Stimulated activated naive B cell treated with anti-CD40 and anti-IgM and Interleukin-4, amounts not matched to agents 10 μg/mL and 1 μg/mL and 100 μg/mL, for 72 hours (primary cell): ENCODE results near the gene OAF.
A peak's percentile ranks its signal among the peaks of the same experiment; 100 is the strongest.

Source experiments
- ATAC-seq, 2 donors: fragments of 150-1000 bp; cut with Tn5 transposase; replicated peaks; 2 replicates each; pipeline ENCODE4 v1.10.0; 2021; ENCODE audit warnings: moderate library complexity in 1 of 2
- DNase-seq: peaks from one replicate; pipeline ENCODE4 v3.0.0; 2021
- H3K27ac Mint-ChIP-seq: one replicate; pipeline ENCODE4 v1.8.0; 2022; ENCODE audit warnings: mild to moderate bottlenecking, mixed read lengths
- H3K27me3 Mint-ChIP-seq, 2 donors: one replicate each; pipeline ENCODE4 v1.8.0; 2022; ENCODE audit warnings: mixed read lengths in 2 of 2
- H3K36me3 Mint-ChIP-seq, 2 donors: one replicate each; pipeline ENCODE4 v1.8.0; 2022; ENCODE audit warnings: mixed read lengths in 2 of 2, mild to moderate bottlenecking in 1 of 2
- H3K4me1 Mint-ChIP-seq, 2 donors: one replicate each; pipeline ENCODE4 v1.8.0; 2022; ENCODE audit warnings: mixed read lengths in 2 of 2, mild to moderate bottlenecking in 1 of 2
- H3K4me3 Mint-ChIP-seq, 2 donors: one replicate each; pipeline ENCODE4 v1.8.0; 2022; ENCODE audit warnings: mild to moderate bottlenecking in 2 of 2, mixed read lengths in 2 of 2, moderate library complexity in 1 of 2
- H3K9me3 Mint-ChIP-seq, 2 donors: one replicate each; pipeline ENCODE4 v1.8.0; 2022; ENCODE audit warnings: mixed read lengths in 2 of 2, mild to moderate bottlenecking in 1 of 2

The OAF gene

GRCh38 chr11:120203626-120204025 lies 7.2 kb upstream of the OAF start:
- no peak overlapping the region for H3K27ac Mint-ChIP-seq
- H3K4me3 Mint-ChIP-seq: no peak overlapping the region
- H3K4me1 Mint-ChIP-seq: no peaks in the 10 kb centered on the region
- no peak for ATAC-seq
- DNase-seq: no peak
- no peaks in the 10 kb centered on the region for H3K9me3 Mint-ChIP-seq
- no peaks in the 10 kb centered on the region for H3K36me3 Mint-ChIP-seq
- H3K27me3 Mint-ChIP-seq: peaks cover 34 to 41% of the 10 kb centered on the region in 2 donors

GRCh38 chr11:120205596-120206161 lies 5.2 kb upstream of the OAF start:
- H3K27ac Mint-ChIP-seq: no peak overlapping the region
- H3K4me3 Mint-ChIP-seq: no peak overlapping the region
- H3K36me3 Mint-ChIP-seq: no peaks in the 10 kb centered on the region
- no peaks in the 10 kb centered on the region for H3K9me3 Mint-ChIP-seq
- peaks cover 31 to 37% of the 10 kb centered on the region in 2 donors for H3K27me3 Mint-ChIP-seq
- peaks cover 6 to 7% of the 10 kb centered on the region in 2 donors for H3K4me1 Mint-ChIP-seq
- ATAC-seq: no peak
- DNase-seq: no peak

- no peak for ATAC-seq
- H3K4me3 Mint-ChIP-seq: no peak overlapping the region
- H3K27ac Mint-ChIP-seq: no peak overlapping the region
- peaks cover 12 to 19% of the 10 kb centered on the region in 2 donors for H3K4me1 Mint-ChIP-seq
- no peaks in the 10 kb centered on the region for H3K36me3 Mint-ChIP-seq
- no peak for DNase-seq
- H3K27me3 Mint-ChIP-seq: peaks cover 35 to 39% of the 10 kb centered on the region in 2 donors
- no peaks in the 10 kb centered on the region for H3K9me3 Mint-ChIP-seq
These were observed 3.3 kb upstream of the OAF start for GRCh38 chr11:120207512-120207911.

- no peaks in the 10 kb centered on the region for H3K9me3 Mint-ChIP-seq
- peaks cover 35 to 39% of the 10 kb centered on the region in 2 donors for H3K27me3 Mint-ChIP-seq
- H3K27ac Mint-ChIP-seq: no peak overlapping the region
- no peak overlapping the region for H3K4me3 Mint-ChIP-seq
- no peak for DNase-seq
- H3K36me3 Mint-ChIP-seq: no peaks in the 10 kb centered on the region
- no peak for ATAC-seq
- peaks cover 12 to 19% of the 10 kb centered on the region in 2 donors for H3K4me1 Mint-ChIP-seq
These were observed 2.8 kb upstream of the OAF start for GRCh38 chr11:120208001-120208441.

GRCh38 chr11:120208777-120209176 lies 2.1 kb upstream of the OAF start:
- no peak overlapping the region for H3K4me3 Mint-ChIP-seq
- H3K9me3 Mint-ChIP-seq: no peaks in the 10 kb centered on the region
- H3K4me1 Mint-ChIP-seq: peaks cover 12 to 19% of the 10 kb centered on the region in 2 donors
- no peak for DNase-seq
- H3K27ac Mint-ChIP-seq: no peak overlapping the region
- H3K27me3 Mint-ChIP-seq: peaks cover 35 to 39% of the 10 kb centered on the region in 2 donors
- no peak for ATAC-seq
- no peaks in the 10 kb centered on the region for H3K36me3 Mint-ChIP-seq

- Mint-ChIP-seq H3K27me3 (peaks cover 35 to 37% of the 10 kb centered on the region in 2 donors), H3K36me3 (no peaks in the 10 kb centered on the region), H3K9me3 (no peaks in the 10 kb centered on the region), H3K27ac (peak overlapping the region; percentile 82), H3K4me1 (peaks cover 12 to 19% of the 10 kb centered on the region in 2 donors), H3K4me3 (peak overlapping the region; percentile 88 to 90)
- DNase-seq: no peak
- ATAC-seq: peak; percentile 2 to 11
These were observed 846 bp upstream of the OAF start for GRCh38 chr11:120209746-120210625.

- DNase-seq (no peak), ATAC-seq (no peak)
- H3K27me3 Mint-ChIP-seq: peaks cover 30 to 31% of the 10 kb centered on the region in 2 donors
- peak overlapping the region; percentile 88 for H3K27ac Mint-ChIP-seq
- H3K4me1 Mint-ChIP-seq: peaks cover 14 to 19% of the 10 kb centered on the region in 2 donors
- H3K9me3 Mint-ChIP-seq: no peaks in the 10 kb centered on the region
- no peaks in the 10 kb centered on the region for H3K36me3 Mint-ChIP-seq
- peak overlapping the region; percentile 88 to 90 for H3K4me3 Mint-ChIP-seq
These were observed 858 bp downstream of the OAF start for GRCh38 chr11:120211522-120212258.

- no peak overlapping the region for H3K27ac Mint-ChIP-seq
- ATAC-seq (no peak), DNase-seq (no peak)
- no peaks in the 10 kb centered on the region for H3K9me3 Mint-ChIP-seq
- peaks cover 24 to 26% of the 10 kb centered on the region in 2 donors for H3K27me3 Mint-ChIP-seq
- H3K4me1 Mint-ChIP-seq: peaks cover 14 to 19% of the 10 kb centered on the region in 2 donors
- no peak overlapping the region for H3K4me3 Mint-ChIP-seq
- no peaks in the 10 kb centered on the region for H3K36me3 Mint-ChIP-seq
These were observed 1.5 kb downstream of the OAF start for GRCh38 chr11:120212259-120212878.

- no peaks in the 10 kb centered on the region for H3K36me3 Mint-ChIP-seq
- H3K27me3 Mint-ChIP-seq: peaks cover 18 to 20% of the 10 kb centered on the region in 2 donors
- H3K4me3 Mint-ChIP-seq: no peak overlapping the region
- DNase-seq (no peak), ATAC-seq (no peak)
- no peaks in the 10 kb centered on the region for H3K9me3 Mint-ChIP-seq
- H3K27ac Mint-ChIP-seq: no peak overlapping the region
- peaks cover 14 to 19% of the 10 kb centered on the region in 2 donors for H3K4me1 Mint-ChIP-seq
These were observed 2.1 kb downstream of the OAF start for GRCh38 chr11:120212926-120213325.

- peak overlapping the region; percentile 1 for H3K27ac Mint-ChIP-seq
- peaks cover 5 to 9% of the 10 kb centered on the region in 2 donors for H3K27me3 Mint-ChIP-seq
- no peaks in the 10 kb centered on the region for H3K36me3 Mint-ChIP-seq
- DNase-seq (no peak), ATAC-seq (no peak)
- peaks cover 14 to 19% of the 10 kb centered on the region in 2 donors for H3K4me1 Mint-ChIP-seq
- no peak overlapping the region for H3K4me3 Mint-ChIP-seq
- no peaks in the 10 kb centered on the region for H3K9me3 Mint-ChIP-seq
These were observed 3.7 kb downstream of the OAF start for GRCh38 chr11:120214581-120214980.

- no peak for ATAC-seq
These were observed 4.8 kb downstream of the OAF start for GRCh38 chr11:120215634-120216033.

GRCh38 chr11:120216426-120217102 lies 5.7 kb downstream of the OAF start:
- H3K27ac Mint-ChIP-seq: no peak overlapping the region
- H3K9me3 Mint-ChIP-seq: no peaks in the 10 kb centered on the region
- ATAC-seq (no peak), DNase-seq (no peak)
- no peaks in the 10 kb centered on the region for H3K36me3 Mint-ChIP-seq
- H3K4me3 Mint-ChIP-seq: no peak overlapping the region
- H3K27me3 Mint-ChIP-seq: peaks cover 3 to 7% of the 10 kb centered on the region in 2 donors
- peaks cover 9% of the 10 kb centered on the region in 2 donors for H3K4me1 Mint-ChIP-seq

More at GRCh38 chr11:120215634-120216033, 4.8 kb downstream of the OAF start:
- no peaks in the 10 kb centered on the region for H3K36me3 Mint-ChIP-seq
- H3K27me3 Mint-ChIP-seq: peaks cover 5 to 9% of the 10 kb centered on the region in 2 donors
- no peaks in the 10 kb centered on the region for H3K9me3 Mint-ChIP-seq
- DNase-seq: no peak
- H3K27ac Mint-ChIP-seq: peak overlapping the region; percentile 39
- H3K4me1 Mint-ChIP-seq: peaks cover 9 to 12% of the 10 kb centered on the region in 2 donors
- no peak overlapping the region for H3K4me3 Mint-ChIP-seq

- no peak overlapping the region for H3K4me3 Mint-ChIP-seq
- peaks cover under 1 to 5% of the 10 kb centered on the region in 2 donors for H3K4me1 Mint-ChIP-seq
- H3K27ac Mint-ChIP-seq: no peak overlapping the region
- no peaks in the 10 kb centered on the region for H3K9me3 Mint-ChIP-seq
- H3K27me3 Mint-ChIP-seq: peaks cover 0 to 4% of the 10 kb centered on the region in 2 donors
- ATAC-seq (no peak), DNase-seq (no peak)
- H3K36me3 Mint-ChIP-seq: no peaks in the 10 kb centered on the region
These were observed 6.7 kb downstream of the OAF start for GRCh38 chr11:120217526-120217925.
